GM15510 (cell line): ENCODE measurements around the gene MCM3AP.

ENCODE experiments used
- POLR2A ChIP-seq: IDR thresholded peaks from 3 replicates; pipeline ENCODE4 v1.6.1; 2011; ENCODE audit warnings: borderline replicate concordance; ENCODE audit not compliant: insufficient read length; ENCODE audit errors: extremely low read depth

The MCM3AP gene

DNA sequence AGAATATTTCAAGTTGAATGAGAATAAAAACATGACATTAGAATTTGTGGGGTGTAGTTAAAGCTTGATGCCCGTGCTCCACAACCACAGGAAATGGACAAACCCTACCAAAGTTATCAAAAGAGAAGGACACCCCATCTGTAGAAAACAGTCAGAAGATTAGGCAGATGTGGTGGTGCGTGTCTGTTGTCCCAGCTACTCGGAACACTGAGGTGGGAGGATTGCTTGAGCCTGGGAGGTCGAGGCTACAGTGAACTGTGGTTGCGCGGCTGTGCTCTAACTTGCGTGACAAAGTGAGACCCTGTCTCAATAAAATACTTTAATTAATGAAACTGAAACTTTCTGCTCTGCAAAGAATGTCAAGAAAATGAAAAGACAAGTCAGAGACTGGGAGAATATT lies 99.7 kb downstream of the MCM3AP start:
- TF ChIP-seq POLR2A, result no peak
